Activated CD4-positive, CD25-positive, alpha-beta regulatory T cell (primary cell): ENCODE measurements around the gene SLC25A46.
"Not testable (repeated sequence)": the region's sequence is repeated elsewhere in the genome, so short reads cannot be mapped to it uniquely, and the experiment has no call there.

ENCODE experiments used
- DNase-seq, 4 experiments: peaks; one replicate each; lab custom pipeline; 2025; lab: John Stamatoyannopoulos, UW

SLC25A46 gene

GRCh38 chr5:110738812-110739651, at the start of gene SLC25A46:
Gene SLC25A46 (plus strand): TSS chr5:110739007. CDS start chr5:110739120, 113 bp downstream.
- DNase-seq: peak; percentile 66 to 80 (median 76)

GRCh38 chr5:110690587-110690986, 48.2 kb upstream of the SLC25A46 start:
- DNase-seq: not testable (repeated sequence)

GRCh38 chr5:110692669-110693068, 46.1 kb upstream of the SLC25A46 start:
- DNase-seq: not testable (repeated sequence)

GRCh38 chr5:110702300-110702699, 36.5 kb upstream of the SLC25A46 start:
- no peak for DNase-seq

- DNase-seq: no peak
Measured at GRCh38 chr5:110702704-110703103, 36.1 kb upstream of the SLC25A46 start.

GRCh38 chr5:110703481-110703880, 35.3 kb upstream of the SLC25A46 start:
- DNase-seq: no peak

GRCh38 chr5:110705349-110705748, 33.5 kb upstream of the SLC25A46 start:
- DNase-seq: no peak

GRCh38 chr5:110707260-110707844, 31.5 kb upstream of the SLC25A46 start:
- DNase-seq: no peak

GRCh38 chr5:110716247-110717245, 22.3 kb upstream of the SLC25A46 start:
- DNase-seq: no peak

GRCh38 chr5:110718311-110718710, 20.5 kb upstream of the SLC25A46 start:
- no peak for DNase-seq

GRCh38 chr5:110726249-110727024, 12.4 kb upstream of the SLC25A46 start, which contains the start of gene TMEM232:
Gene TMEM232 (minus strand): TSS chr5:110726671. CDS start chr5:110667352, 59,319 bp downstream.
- DNase-seq: peak; percentile 15 to 50 (median 34)

- DNase-seq: no peak
Measured at GRCh38 chr5:110727025-110727314, 11.8 kb upstream of the SLC25A46 start.

GRCh38 chr5:110731499-110731898, 7.3 kb upstream of the SLC25A46 start:
- not testable (repeated sequence) for DNase-seq

- no peak for DNase-seq
Measured at GRCh38 chr5:110734101-110734500, 4.7 kb upstream of the SLC25A46 start.

- DNase-seq: no peak
Measured at GRCh38 chr5:110735556-110735955, 3.3 kb upstream of the SLC25A46 start.

- DNase-seq: no peak
Measured at GRCh38 chr5:110736753-110737152, 2.1 kb upstream of the SLC25A46 start.

- DNase-seq: peak in 2 of 4 experiments; percentile 30 to 45
Measured at GRCh38 chr5:110738503-110738811, 350 bp upstream of the SLC25A46 start.

GRCh38 chr5:110751902-110752762, 13.3 kb downstream of the SLC25A46 start:
- no peak for DNase-seq

- no peak for DNase-seq
Measured at GRCh38 chr5:110752953-110753352, 14.1 kb downstream of the SLC25A46 start.

- no peak for DNase-seq
Measured at GRCh38 chr5:110753600-110753999, 14.8 kb downstream of the SLC25A46 start.

GRCh38 chr5:110754181-110754580, 15.4 kb downstream of the SLC25A46 start:
- DNase-seq: no peak
